HepG2 (cell line): Measurements from ENCODE around the gene CELF5. TPM values are rescaled to one million over a fixed set of nuclear protein-coding genes. Genes with fewer than 3 reads are reported as not detected.

ENCODE experiments used
- ATAC-seq: fragments of 200-7000 bp; cut with Tn5 transposase; 3 replicates; pipeline ENCODE4 v1.9.1; 2020; ENCODE audit warnings: mild to moderate bottlenecking, moderate library complexity
- BruUV-seq: library from RNA; stranded (reverse); fragments of 400-500 nt; replicated peaks from 2 replicates; lab custom pipeline; 2021; lab: Mats Ljungman, UMichigan
- CTCF ChIA-PET: fragments of 300-600 bp; formaldehyde crosslinking; extraction: SDS; loops from one replicate; lab custom pipeline; 2021; ENCODE audit warnings: low total read pairs, inconsistent platforms, low intra/inter-chr PET ratio; lab: Yijun Ruan, JAX
- POLR2A ChIA-PET: fragments of 350-600 bp; sonication (Branson Sonifier 250); formaldehyde crosslinking; loops from one replicate; lab custom pipeline; 2020; ENCODE audit warnings: antibody characterized with exemption, inconsistent platforms; lab: Yijun Ruan, JAX
- DNase-seq: peaks from one replicate; pipeline ENCODE4 v3.0.0-alpha.2; 2015; ENCODE audit warnings: low spot score
- FAIRE-seq: peaks from 3 replicates; lab custom pipeline; 2011; peaks lifted over from hg19 to GRCh38; lab: Jason Lieb, UNC
- H2AFZ ChIP-seq: one replicate; pipeline ENCODE4 v1.6.1; 2011; ENCODE audit warnings: low read length, inconsistent platforms
- H3K27ac ChIP-seq: fragments of 300-600 bp; 3 replicates; pipeline ENCODE4 v1.8.0; 2011; ENCODE audit warnings: mixed run types, mild to moderate bottlenecking, mixed read lengths, low read length, inconsistent platforms; ENCODE audit not compliant: insufficient read depth; ENCODE audit errors: extremely low read length
- H3K27me3 ChIP-seq, 2 experiments: fragments of 200-600 bp in 1 of 2; 2 replicates in 1 of 2; 3 replicates in 1 of 2; pipeline versions ENCODE4 v1.6.0 to v1.8.0; 2011; ENCODE audit warnings: low read length in 2 of 2, mild to moderate bottlenecking in 2 of 2, moderate library complexity in 2 of 2, inconsistent platforms in 1 of 2; ENCODE audit not compliant: insufficient read depth in 2 of 2, control insufficient read depth in 1 of 2
- H3K36me3 ChIP-seq, 2 experiments: fragments of 200-600 bp in 1 of 2; replicated peaks in 1 of 2; 2 replicates in 1 of 2; 3 replicates in 1 of 2; pipeline versions ENCODE4 v1.5.1 to v1.8.0; 2011; ENCODE audit warnings: low read length in 2 of 2, inconsistent platforms in 1 of 2; ENCODE audit not compliant: insufficient read depth in 2 of 2, control insufficient read depth in 1 of 2
- H3K4me1 ChIP-seq: 2 replicates; pipeline ENCODE4 v1.5.1; 2012; ENCODE audit warnings: low read length, inconsistent platforms; ENCODE audit not compliant: insufficient read depth
- H3K4me2 ChIP-seq: 2 replicates; pipeline ENCODE4 v1.6.0; 2011; ENCODE audit warnings: low read depth, low read length, inconsistent platforms
- H3K4me3 ChIP-seq, 3 experiments: fragments of 200-600 bp in 1 of 3; sonication (generic), shearing (Covaris generic) in 1 of 3; replicated peaks in 1 of 3; 2 replicates each; pipeline ENCODE4 v1.5.1; 2011 to 2016; ENCODE audit warnings: low read length in 3 of 3, inconsistent platforms in 2 of 3, low read depth in 2 of 3, mild to moderate bottlenecking in 2 of 3, control low read depth in 1 of 3, mixed read lengths in 1 of 3; ENCODE audit not compliant: insufficient read depth in 1 of 3
- H3K79me2 ChIP-seq: one replicate; pipeline ENCODE4 v1.6.1; 2011; ENCODE audit warnings: low read length, inconsistent platforms; ENCODE audit not compliant: insufficient read depth
- H3K9ac ChIP-seq: 2 replicates; pipeline ENCODE4 v1.6.0; 2011; ENCODE audit warnings: mild to moderate bottlenecking, low read depth, low read length, inconsistent platforms; ENCODE audit not compliant: insufficient read depth
- H3K9me3 ChIP-seq: 2 replicates; pipeline ENCODE4 v1.5.1; 2012; ENCODE audit warnings: mild to moderate bottlenecking, low read length
- H4K20me1 ChIP-seq: 2 replicates; pipeline ENCODE4 v1.6.0; 2011; ENCODE audit warnings: inconsistent platforms, mild to moderate bottlenecking, low read length, moderate library complexity; ENCODE audit not compliant: insufficient read depth
- FOXA1 ChIP-seq, 2 experiments: fragments of 450-650 bp in 1 of 2; sonication (generic) in 1 of 2; formaldehyde crosslinking in 1 of 2; IDR thresholded peaks; 2 replicates each; pipeline versions ENCODE4 v1.4.0 to v1.6.1; 2016 to 2020; ENCODE audit warnings: missing genetic modification reagents in 1 of 2
- FOXO1 ChIP-seq: sonication (generic); formaldehyde crosslinking; IDR thresholded peaks from 2 replicates; pipeline ENCODE4 v1.4.0; 2020; ENCODE audit warnings: missing genetic modification reagents
- JUNB ChIP-seq: sonication (generic); formaldehyde crosslinking; IDR thresholded peaks from 2 replicates; pipeline ENCODE4 v1.8.0; 2022; ENCODE audit warnings: missing genetic modification reagents, mild to moderate bottlenecking, borderline replicate concordance
- KMT2A ChIP-seq: sonication (generic); formaldehyde crosslinking; IDR thresholded peaks from 2 replicates; pipeline ENCODE4 v1.4.0; 2020; ENCODE audit warnings: missing genetic modification reagents
- ZMYM4 ChIP-seq: sonication (generic); formaldehyde crosslinking; IDR thresholded peaks from 2 replicates; pipeline ENCODE4 v1.8.1; 2023; ENCODE audit warnings: mild to moderate bottlenecking, missing genetic modification reagents
- ZNF329 ChIP-seq: sonication (generic); formaldehyde crosslinking; IDR thresholded peaks from 2 replicates; pipeline ENCODE4 v1.9.0; 2021; ENCODE audit warnings: low read depth, mild to moderate bottlenecking, missing genetic modification reagents
- ZNF354B ChIP-seq: sonication (generic); formaldehyde crosslinking; IDR thresholded peaks from 2 replicates; pipeline ENCODE4 v1.8.0; 2022; ENCODE audit warnings: mild to moderate bottlenecking, missing genetic modification reagents
- ZNF652 ChIP-seq: IDR thresholded peaks from 2 replicates; pipeline ENCODE4 v1.6.1; 2016; ENCODE audit warnings: low read depth, borderline replicate concordance
- ZNF839 ChIP-seq: sonication (generic); formaldehyde crosslinking; IDR thresholded peaks from 2 replicates; pipeline ENCODE4 v1.4.0; 2020; ENCODE audit warnings: missing genetic modification reagents, mild to moderate bottlenecking, borderline replicate concordance
- ZZZ3 ChIP-seq: sonication (generic); formaldehyde crosslinking; IDR thresholded peaks from 2 replicates; pipeline ENCODE4 v1.4.0; 2020; ENCODE audit warnings: missing genetic modification reagents, mild to moderate bottlenecking, borderline replicate concordance
- WGBS: methylation state at CpG from one replicate; pipeline ENCODE4 v1.1.6; 2017; ENCODE audit warnings: low lambda C conversion rate; 5-methylcytosine and 5-hydroxymethylcytosine counted together
- in situ Hi-C: cut with HindIII; loops from 2 replicates; pipeline ENCODE4 v1.10.0; 2017; ENCODE audit warnings: low pct_unique_long_range_greater_than_20kb; ENCODE audit not compliant: extremely low pct_ligation_motif_present
- intact Hi-C: fragments of 100-400 bp; cut with micrococcal nuclease; formaldehyde crosslinking; loops from one replicate; pipeline ENCODE4 v1.10.0; 2022; ENCODE audit not compliant: unreplicated experiment
- polyA plus RNA-seq, 8 experiments: library from polyadenylated mRNA; depleted of rRNA in 3 of 8; stranded (reverse) in 7 of 8; unstranded in 1 of 8; fragments of >200 nt; fragmentation: Illumina TruSeq in 4 of 8; extraction: Trizol in 4 of 8; gene quantifications; 2 replicates each; pipeline versions ENCODE4 v1.2.1 to v1.2.3, GENCODE V29; 2011 to 2016; ENCODE audit warnings: low read depth in 4 of 8, missing spikeins in 1 of 8, mixed read lengths in 1 of 8; ENCODE audit not compliant: insufficient read depth in 1 of 8
- total RNA-seq, 5 experiments: library from RNA; depleted of rRNA; stranded (reverse); fragments of >200 nt; fragmentation: Illumina TruSeq; extraction: Trizol; gene quantifications; 2 replicates each; pipeline ENCODE4 v1.2.3, GENCODE V29; 2016; ENCODE audit warnings: low read depth in 1 of 5
- TF ChIP-seq, protein P1 (sequence below): sonication (generic); formaldehyde crosslinking; IDR thresholded peaks from 2 replicates; pipeline ENCODE4 v1.5.1; 2020; ENCODE audit warnings: missing genetic modification reagents, mild to moderate bottlenecking, borderline replicate concordance
- TF ChIP-seq, protein P2 (sequence below): sonication (generic); formaldehyde crosslinking; IDR thresholded peaks from 2 replicates; pipeline ENCODE4 v1.8.0; 2022; ENCODE audit warnings: missing genetic modification reagents, mild to moderate bottlenecking, borderline replicate concordance
- TF ChIP-seq, protein P3 (sequence below): IDR thresholded peaks from 2 replicates; pipeline ENCODE4 v1.6.1; 2016; ENCODE audit warnings: control low read depth
- TF ChIP-seq, protein P4 (sequence below): sonication (generic); formaldehyde crosslinking; IDR thresholded peaks from 2 replicates; pipeline ENCODE4 v1.8.0; 2022; ENCODE audit warnings: missing genetic modification reagents, low read depth, mild to moderate bottlenecking, borderline replicate concordance

CELF5 gene
- total and polyA plus RNA-seq, 2 of the 13 experiments (the other 11 are each of a cell fraction or from before 2014, with no cell fraction given): 0.31 to 0.84 TPM

DNA sequence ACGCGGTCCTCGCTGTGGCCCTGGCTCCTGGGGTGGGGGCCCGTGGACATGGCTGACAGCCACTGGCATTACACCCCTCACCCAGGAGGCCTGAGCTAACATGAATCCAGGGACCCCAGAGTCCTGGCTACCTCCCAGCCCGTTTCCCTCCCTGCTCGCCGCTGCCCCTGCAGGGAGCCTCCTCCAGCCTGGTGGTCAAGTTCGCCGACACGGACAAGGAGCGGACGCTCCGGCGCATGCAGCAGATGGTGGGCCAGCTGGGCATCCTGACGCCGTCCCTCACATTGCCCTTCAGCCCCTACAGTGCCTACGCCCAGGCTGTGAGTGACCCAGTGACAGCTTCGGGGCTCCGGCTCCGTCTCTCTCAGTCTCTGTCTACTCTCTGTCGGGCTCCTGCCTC, 56.6 kb downstream of the CELF5 start:
- H3K36me3 ChIP-seq: no peaks in the 10 kb centered on the region
- H3K79me2 ChIP-seq: no peaks in the 10 kb centered on the region
- no peak overlapping the region for H3K4me2 ChIP-seq
- POLR2A ChIA-PET: no interaction called here
- ATAC-seq: no peak
- H3K27ac ChIP-seq: no peak overlapping the region
- peaks cover 9 to 31% of the 10 kb centered on the region in 2 experiments; a peak in 3 of 5 replicates for H3K27me3 ChIP-seq
- H3K4me1 ChIP-seq: peaks cover 39% of the 10 kb centered on the region
- H4K20me1 ChIP-seq: no peaks in the 10 kb centered on the region
- no peak for FAIRE-seq
- H3K9me3 ChIP-seq: no peaks in the 10 kb centered on the region
- intact Hi-C loops: no loop called here
- WGBS: 66% methylated on average over 4 of the region's 21 CpGs
- CTCF ChIA-PET: no interaction called here
- H3K9ac ChIP-seq: no peak overlapping the region
- BruUV-seq: no TSS peak
- no peak for DNase-seq
- no peak overlapping the region for H2AFZ ChIP-seq
- TF ChIP-seq ZNF652 (no peak), FOXA1 (IDR thresholded peaks at IDR 0.05) (no peak), FOXA1 (CRISPR knock-in tag; IDR thresholded peaks at IDR 0.05) (no peak), ZNF839 (CRISPR knock-in tag) (no peak)
- in situ Hi-C loops: no loop called here
- no peak overlapping the region for H3K4me3 ChIP-seq

DNA sequence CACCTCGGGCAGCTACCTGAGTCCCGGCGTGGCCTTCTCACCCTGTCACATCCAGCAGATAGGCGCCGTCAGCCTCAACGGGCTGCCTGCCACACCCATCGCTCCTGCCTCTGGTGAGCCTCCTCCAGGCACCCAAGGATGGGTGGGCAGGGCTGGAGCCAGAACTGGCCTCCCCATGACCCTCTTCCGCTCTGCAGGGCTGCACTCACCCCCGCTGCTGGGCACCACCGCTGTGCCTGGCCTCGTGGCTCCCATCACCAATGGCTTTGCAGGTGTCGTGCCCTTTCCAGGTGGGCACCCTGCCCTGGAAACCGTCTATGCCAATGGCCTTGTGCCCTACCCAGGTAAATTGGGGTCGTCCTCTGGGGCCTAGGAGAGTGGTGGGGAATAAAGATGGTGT, 57.7 kb downstream of the CELF5 start:
- H3K9ac ChIP-seq: no peak overlapping the region
- H3K4me1 ChIP-seq: peaks cover 34% of the 10 kb centered on the region
- H3K27ac ChIP-seq: no peak overlapping the region
- peaks cover 9 to 31% of the 10 kb centered on the region in 2 experiments; a peak in 3 of 5 replicates for H3K27me3 ChIP-seq
- 22% methylated on average over 9 of the region's 14 CpGs for WGBS
- H2AFZ ChIP-seq: no peak overlapping the region
- H3K79me2 ChIP-seq: no peaks in the 10 kb centered on the region
- intact Hi-C loops: no loop called here
- ChIA-PET POLR2A (no interaction called here), CTCF (no interaction called here)
- H4K20me1 ChIP-seq: no peaks in the 10 kb centered on the region
- BruUV-seq: no TSS peak
- H3K4me2 ChIP-seq: no peak overlapping the region
- no peak overlapping the region for H3K4me3 ChIP-seq
- TF ChIP-seq KMT2A: no peak
- TF ChIP-seq, protein P1, sequence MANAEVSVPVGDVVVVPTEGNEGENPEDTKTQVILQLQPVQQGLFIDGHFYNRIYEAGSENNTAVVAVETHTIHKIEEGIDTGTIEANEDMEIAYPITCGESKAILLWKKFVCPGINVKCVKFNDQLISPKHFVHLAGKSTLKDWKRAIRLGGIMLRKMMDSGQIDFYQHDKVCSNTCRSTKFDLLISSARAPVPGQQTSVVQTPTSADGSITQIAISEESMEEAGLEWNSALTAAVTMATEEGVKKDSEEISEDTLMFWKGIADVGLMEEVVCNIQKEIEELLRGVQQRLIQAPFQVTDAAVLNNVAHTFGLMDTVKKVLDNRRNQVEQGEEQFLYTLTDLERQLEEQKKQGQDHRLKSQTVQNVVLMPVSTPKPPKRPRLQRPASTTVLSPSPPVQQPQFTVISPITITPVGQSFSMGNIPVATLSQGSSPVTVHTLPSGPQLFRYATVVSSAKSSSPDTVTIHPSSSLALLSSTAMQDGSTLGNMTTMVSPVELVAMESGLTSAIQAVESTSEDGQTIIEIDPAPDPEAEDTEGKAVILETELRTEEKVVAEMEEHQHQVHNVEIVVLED (CRISPR knock-in tag): no peak
- no peak for TF ChIP-seq ZNF354B (CRISPR knock-in tag)
- TF ChIP-seq JUNB (CRISPR knock-in tag): no peak
- no peak for TF ChIP-seq ZMYM4 (CRISPR knock-in tag)
- TF ChIP-seq, protein P2, sequence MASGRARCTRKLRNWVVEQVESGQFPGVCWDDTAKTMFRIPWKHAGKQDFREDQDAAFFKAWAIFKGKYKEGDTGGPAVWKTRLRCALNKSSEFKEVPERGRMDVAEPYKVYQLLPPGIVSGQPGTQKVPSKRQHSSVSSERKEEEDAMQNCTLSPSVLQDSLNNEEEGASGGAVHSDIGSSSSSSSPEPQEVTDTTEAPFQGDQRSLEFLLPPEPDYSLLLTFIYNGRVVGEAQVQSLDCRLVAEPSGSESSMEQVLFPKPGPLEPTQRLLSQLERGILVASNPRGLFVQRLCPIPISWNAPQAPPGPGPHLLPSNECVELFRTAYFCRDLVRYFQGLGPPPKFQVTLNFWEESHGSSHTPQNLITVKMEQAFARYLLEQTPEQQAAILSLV: no peak
- TF ChIP-seq, protein P3, sequence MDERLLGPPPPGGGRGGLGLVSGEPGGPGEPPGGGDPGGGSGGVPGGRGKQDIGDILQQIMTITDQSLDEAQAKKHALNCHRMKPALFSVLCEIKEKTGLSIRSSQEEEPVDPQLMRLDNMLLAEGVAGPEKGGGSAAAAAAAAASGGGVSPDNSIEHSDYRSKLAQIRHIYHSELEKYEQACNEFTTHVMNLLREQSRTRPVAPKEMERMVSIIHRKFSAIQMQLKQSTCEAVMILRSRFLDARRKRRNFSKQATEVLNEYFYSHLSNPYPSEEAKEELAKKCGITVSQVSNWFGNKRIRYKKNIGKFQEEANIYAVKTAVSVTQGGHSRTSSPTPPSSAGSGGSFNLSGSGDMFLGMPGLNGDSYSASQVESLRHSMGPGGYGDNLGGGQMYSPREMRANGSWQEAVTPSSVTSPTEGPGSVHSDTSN: no peak
- TF ChIP-seq, protein P4, sequence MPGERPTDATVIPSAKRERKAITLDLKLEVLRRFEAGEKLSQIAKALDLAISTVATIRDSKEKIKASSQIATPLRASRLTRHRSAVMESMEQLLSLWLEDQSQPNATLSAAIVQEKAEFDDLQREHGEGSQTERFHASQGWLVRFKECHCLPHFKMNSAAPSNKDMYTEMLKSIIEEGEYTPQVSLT: no peak
- no peak for TF ChIP-seq ZZZ3 (CRISPR knock-in tag)
- no peak for TF ChIP-seq ZNF329 (CRISPR knock-in tag)
- TF ChIP-seq FOXO1 (CRISPR knock-in tag): no peak
- no peak for DNase-seq
- no peaks in the 10 kb centered on the region for H3K36me3 ChIP-seq
- no peaks in the 10 kb centered on the region for H3K9me3 ChIP-seq
- in situ Hi-C loops: no loop called here
- no peak for FAIRE-seq
- no peak for ATAC-seq
